22Rv1 (cell line): Measurements from ENCODE around the gene SELENOF.

Source experiments
- CTCF ChIP-seq: fragments of 450-650 bp; IDR thresholded peaks from 2 replicates; pipeline ENCODE4 v1.5.1; 2017; ENCODE audit warnings: mild to moderate bottlenecking
- ZFX ChIP-seq: fragments of 450-650 bp; IDR thresholded peaks from 2 replicates; pipeline ENCODE4 v1.6.1; 2017; ENCODE audit warnings: antibody characterized with exemption, borderline replicate concordance

GRCh38 chr1:86848654-86849053, 65.3 kb downstream of the SELENOF start:
- TF ChIP-seq CTCF (no peak), ZFX (no peak)
